GM23248 (cell line): ENCODE data around the gene LSR. TPM values are rescaled to one million over a fixed set of nuclear protein-coding genes. Genes with fewer than 3 reads are reported as not detected.
A peak's percentile ranks its signal among the peaks of the same experiment; 100 is the strongest.

Experiments used
- DNase-seq: peaks from one replicate; pipeline ENCODE4 v3.0.0-alpha.2; 2015
- H2AFZ ChIP-seq: fragments of 200-600 bp; sonication (generic); 2 replicates; pipeline ENCODE4 v1.6.1; 2016; ENCODE audit warnings: antibody characterized with exemption
- H3F3A ChIP-seq: fragments of 200-600 bp; sonication (generic); 2 replicates; pipeline ENCODE4 v1.6.1; 2016; ENCODE audit warnings: mild to moderate bottlenecking, antibody characterized with exemption, mixed run types; ENCODE audit not compliant: insufficient read depth
- H3K27ac ChIP-seq: fragments of 200-600 bp; sonication (generic); 2 replicates; pipeline ENCODE4 v1.5.1; 2016; ENCODE audit warnings: mild to moderate bottlenecking
- H3K27me3 ChIP-seq: fragments of 200-600 bp; sonication (generic); replicated peaks from 2 replicates; pipeline ENCODE4 v1.6.1; 2016; ENCODE audit warnings: mild to moderate bottlenecking; ENCODE audit not compliant: insufficient read depth
- H3K36me3 ChIP-seq: fragments of 200-600 bp; sonication (generic); 2 replicates; pipeline ENCODE4 v1.6.1; 2016; ENCODE audit warnings: low read depth, mild to moderate bottlenecking
- H3K4me1 ChIP-seq: fragments of 200-600 bp; sonication (generic); 2 replicates; pipeline ENCODE4 v1.6.1; 2016; ENCODE audit warnings: mild to moderate bottlenecking; ENCODE audit not compliant: insufficient read depth
- H3K4me2 ChIP-seq: fragments of 200-600 bp; sonication (generic); one replicate; pipeline ENCODE4 v1.6.1; 2016; ENCODE audit warnings: mild to moderate bottlenecking; ENCODE audit not compliant: unreplicated experiment
- H3K4me3 ChIP-seq: fragments of 200-600 bp; sonication (generic); 2 replicates; pipeline ENCODE4 v1.5.1; 2016; ENCODE audit warnings: mild to moderate bottlenecking
- H3K79me2 ChIP-seq: fragments of 200-600 bp; sonication (generic); 2 replicates; pipeline ENCODE4 v1.6.1; 2016; ENCODE audit warnings: mild to moderate bottlenecking; ENCODE audit not compliant: insufficient read depth
- H3K9ac ChIP-seq: fragments of 200-600 bp; sonication (generic); 2 replicates; pipeline ENCODE4 v1.6.1; 2016; ENCODE audit warnings: mild to moderate bottlenecking
- H3K9me2 ChIP-seq: fragments of 200-600 bp; sonication (generic); 2 replicates; pipeline ENCODE4 v1.6.1; 2016; ENCODE audit warnings: mixed run types, mild to moderate bottlenecking, moderate library complexity; ENCODE audit not compliant: insufficient read depth
- H3K9me3 ChIP-seq: fragments of 200-600 bp; sonication (generic); one replicate; pipeline ENCODE4 v1.6.1; 2017; ENCODE audit warnings: low read depth
- H4K20me1 ChIP-seq: fragments of 200-600 bp; sonication (generic); 2 replicates; pipeline ENCODE4 v1.6.0; 2016; ENCODE audit not compliant: insufficient read depth
- EZH2 ChIP-seq: fragments of 200-600 bp; sonication (generic); IDR thresholded peaks from 2 replicates; pipeline ENCODE4 v1.6.1; 2018; ENCODE audit warnings: antibody characterized with exemption, mild to moderate bottlenecking; ENCODE audit not compliant: insufficient read depth, poor library complexity, severe bottlenecking
- EZH2phosphoT487 ChIP-seq: fragments of 200-600 bp; sonication (generic); IDR thresholded peaks from 2 replicates; pipeline ENCODE4 v1.6.1; 2018; ENCODE audit warnings: antibody characterized with exemption, moderate library complexity, mild to moderate bottlenecking, low read depth; ENCODE audit not compliant: insufficient read depth
- WGBS, 2 experiments: methylation state at CpG; one replicate each; pipeline ENCODE4 v1.1.6; 2015 to 2017; ENCODE audit warnings: low lambda C conversion rate in 2 of 2, low coverage in 1 of 2; ENCODE audit errors: missing lambda C conversion rate in 2 of 2; 5-methylcytosine and 5-hydroxymethylcytosine counted together
- in situ Hi-C: fragments of 300-500 bp; cut with MboI; formaldehyde crosslinking; loops from 2 replicates; pipeline ENCODE4 v1.15.0; 2020
- polyA plus RNA-seq: library from polyadenylated mRNA; unstranded; fragments of >200 nt; fragmentation: Nextera tagmentation; extraction: Ambion mirVana; gene quantifications from 2 replicates; pipeline ENCODE4 v1.2.1, GENCODE V29; 2016
- total RNA-seq: library from RNA; depleted of rRNA; stranded (reverse); fragments of >200 nt; shearing (Covaris generic); gene quantifications from 2 replicates; pipeline ENCODE4 v1.2.3, GENCODE V29; 2014

The LSR gene
- total and polyA plus RNA-seq, 2 experiments from 2014 or later: 2.7 TPM; not detected in 1

GRCh38 chr19:35222373-35223015 lies 26.3 kb upstream of the LSR start:
- Histone ChIP-seq H3K36me3 (no peaks in the 10 kb centered on the region), H2AFZ (no peak overlapping the region), H3K79me2 (no peaks in the 10 kb centered on the region), H3K9ac (no peak overlapping the region), H3K27ac (no peak overlapping the region), H4K20me1 (no peaks in the 10 kb centered on the region), H3K9me2 (no peaks in the 10 kb centered on the region), H3K27me3 (peaks cover 9% of the 10 kb centered on the region; the same call in 1 of the 2 replicates), H3K9me3 (no peaks in the 10 kb centered on the region), H3K4me3 (no peak overlapping the region), H3K4me2 (no peak overlapping the region), H3F3A (no peaks in the 10 kb centered on the region), H3K4me1 (peaks cover 4% of the 10 kb centered on the region; the same call in 1 of the 2 replicates)
- no peak for TF ChIP-seq EZH2
- TF ChIP-seq EZH2phosphoT487: no peak
- WGBS, 2 experiments: 43 to 58% methylated on average over 7 of the region's 7 CpGs
- no peak for DNase-seq
- in situ Hi-C loops: no loop called here

DNA sequence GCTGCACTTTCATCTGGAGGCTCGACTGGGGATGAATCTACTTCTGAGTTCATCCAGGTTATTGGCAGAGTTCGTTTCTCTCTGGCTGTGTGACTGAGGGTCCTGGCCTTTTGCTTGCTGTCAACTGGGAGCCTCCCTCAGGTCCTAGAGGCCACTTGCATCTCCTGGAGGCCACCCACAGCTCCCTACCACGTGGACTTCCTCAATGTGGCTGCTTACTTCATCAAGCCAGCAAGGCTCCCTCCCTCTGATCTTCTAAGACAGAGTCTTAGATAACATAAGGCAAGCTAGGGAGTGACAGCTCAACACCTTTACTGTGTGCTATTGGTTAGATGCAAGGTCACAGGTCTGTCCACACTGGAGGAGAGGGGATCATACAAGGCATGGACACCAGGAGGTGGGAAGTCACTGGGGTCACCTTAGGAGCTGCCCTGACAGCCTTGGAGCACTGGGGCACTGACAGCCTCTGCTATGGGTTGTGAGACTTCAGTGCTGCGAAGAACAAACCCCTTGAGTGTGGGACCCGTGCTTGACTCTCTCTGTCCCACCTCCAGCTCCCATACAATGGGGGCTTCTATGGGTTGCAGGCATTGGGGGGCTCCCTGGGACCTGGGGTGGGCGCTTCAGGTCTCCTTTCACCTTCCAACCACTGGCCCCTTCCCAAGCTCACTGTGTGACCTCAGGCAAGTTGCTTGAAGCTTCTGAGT lies 25.6 kb upstream of the LSR start:
- H3K79me2 ChIP-seq: no peaks in the 10 kb centered on the region
- H3K9ac ChIP-seq: no peak overlapping the region; the same call in 1 of the 2 replicates
- no peak for DNase-seq
- no peak overlapping the region for H3K4me3 ChIP-seq
- TF ChIP-seq EZH2 (no peak), EZH2phosphoT487 (no peak)
- peaks cover 4% of the 10 kb centered on the region; the same call in 1 of the 2 replicates for H3K4me1 ChIP-seq
- no peaks in the 10 kb centered on the region for H3K36me3 ChIP-seq
- 34 to 46% methylated on average over 5 to 6 of the region's 6 CpGs for WGBS, 2 experiments
- H4K20me1 ChIP-seq: no peaks in the 10 kb centered on the region
- in situ Hi-C loops: no loop called here
- H2AFZ ChIP-seq: no peak overlapping the region
- no peaks in the 10 kb centered on the region for H3F3A ChIP-seq
- H3K9me3 ChIP-seq: no peaks in the 10 kb centered on the region
- no peak overlapping the region for H3K4me2 ChIP-seq
- H3K27ac ChIP-seq: peak overlapping the region; percentile 30; the same call in 1 of the 2 replicates
- H3K9me2 ChIP-seq: no peaks in the 10 kb centered on the region
- peaks cover 9% of the 10 kb centered on the region; the same call in 1 of the 2 replicates for H3K27me3 ChIP-seq

- peaks cover 4% of the 10 kb centered on the region; the same call in 1 of the 2 replicates for H3K4me1 ChIP-seq
- peak overlapping the region; percentile 47; the same call in 1 of the 2 replicates for H3K9ac ChIP-seq
- TF ChIP-seq EZH2phosphoT487: no peak
- no peak for TF ChIP-seq EZH2
- no peak overlapping the region for H2AFZ ChIP-seq
- no peaks in the 10 kb centered on the region for H3K36me3 ChIP-seq
- peak overlapping the region; percentile 47; the same call in 1 of the 2 replicates for H3K27ac ChIP-seq
- in situ Hi-C loops: no loop called here
- no peak overlapping the region for H3K4me2 ChIP-seq
- H3K9me3 ChIP-seq: no peaks in the 10 kb centered on the region
- H3F3A ChIP-seq: no peaks in the 10 kb centered on the region
- H3K27me3 ChIP-seq: peaks cover 9% of the 10 kb centered on the region; the same call in 1 of the 2 replicates
- no peak overlapping the region for H3K4me3 ChIP-seq
- H3K9me2 ChIP-seq: no peaks in the 10 kb centered on the region
- WGBS, 2 experiments: 5 to 8% methylated on average over 4 of the region's 4 CpGs
- no peaks in the 10 kb centered on the region for H4K20me1 ChIP-seq
- peak; percentile 84 for DNase-seq
- H3K79me2 ChIP-seq: no peaks in the 10 kb centered on the region
Observed at GRCh38 chr19:35223862-35224505, 24.8 kb upstream of the LSR start.
